HG03342 (cell line): Measurements from ENCODE around the gene MTLN.
A peak's percentile ranks its signal among the peaks of the same experiment; 100 is the strongest.
"Not testable (repeated sequence)": the region's sequence is repeated elsewhere in the genome, so short reads cannot be mapped to it uniquely, and the experiment has no call there.

ENCODE experiments used
- ATAC-seq: cut with Tn5 transposase; IDR thresholded peaks from one replicate; pipeline ENCODE4 v1.9.1; 2021; ENCODE audit warnings: mild to moderate bottlenecking, moderate library complexity; ENCODE audit not compliant: unreplicated experiment

MTLN gene

GRCh38 chr2:110204408-110205385 lies 7.7 kb downstream of the MTLN start, which contains the start of gene NPHP1:
Gene NPHP1, minus strand, starts transcription at chr2:110205013. Its CDS starts 45 bp downstream, at chr2:110204968.
- ATAC-seq, result peak; percentile 94

DNA sequence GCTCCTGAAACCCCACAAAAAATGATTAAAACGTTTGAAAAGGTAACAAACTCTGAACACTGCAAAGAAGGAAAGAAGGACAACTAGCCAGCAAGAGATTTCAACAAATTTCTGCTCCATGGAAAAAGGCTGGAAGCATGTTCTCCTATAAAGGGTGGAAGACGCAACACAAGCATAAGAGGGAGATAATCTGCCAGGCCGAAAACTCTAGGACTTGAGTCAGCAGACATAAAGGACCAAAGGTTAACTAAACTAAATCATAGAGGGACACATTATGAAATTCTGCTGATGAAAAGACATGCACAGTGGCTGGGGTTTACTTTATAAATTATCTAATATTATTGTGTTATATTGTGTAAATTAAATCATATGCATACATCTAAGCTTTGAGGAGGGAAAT lies 14.3 kb downstream of the MTLN start:
- ATAC-seq, result no peak

GRCh38 chr2:110197452-110197851 lies 14.9 kb downstream of the MTLN start:
- no peak for ATAC-seq

GRCh38 chr2:110190169-110190568 lies 22.2 kb downstream of the MTLN start:
- ATAC-seq, result not testable (repeated sequence)

GRCh38 chr2:110182449-110182848 lies 29.9 kb downstream of the MTLN start:
- no peak for ATAC-seq

- ATAC-seq, result no peak
Observed at GRCh38 chr2:110180036-110180435, 32.3 kb downstream of the MTLN start.

DNA sequence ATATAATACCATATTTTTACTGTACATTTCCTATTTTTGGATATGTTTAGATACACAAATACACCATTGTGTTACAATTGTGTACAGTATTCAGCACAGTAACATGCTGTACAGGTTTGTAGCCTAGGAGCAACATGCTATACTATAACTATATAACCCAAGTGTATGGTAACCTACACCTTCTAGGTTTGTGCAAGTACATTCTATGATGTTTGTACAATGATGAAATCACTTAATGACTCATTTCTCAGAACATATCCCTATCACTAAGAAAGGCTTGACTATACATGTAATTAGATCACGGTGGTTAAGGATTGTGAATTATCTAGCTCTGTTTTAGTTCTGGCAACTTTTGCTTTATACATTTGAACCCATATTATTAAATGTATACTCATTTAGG lies 38.8 kb downstream of the MTLN start:
- ATAC-seq, result no peak

DNA sequence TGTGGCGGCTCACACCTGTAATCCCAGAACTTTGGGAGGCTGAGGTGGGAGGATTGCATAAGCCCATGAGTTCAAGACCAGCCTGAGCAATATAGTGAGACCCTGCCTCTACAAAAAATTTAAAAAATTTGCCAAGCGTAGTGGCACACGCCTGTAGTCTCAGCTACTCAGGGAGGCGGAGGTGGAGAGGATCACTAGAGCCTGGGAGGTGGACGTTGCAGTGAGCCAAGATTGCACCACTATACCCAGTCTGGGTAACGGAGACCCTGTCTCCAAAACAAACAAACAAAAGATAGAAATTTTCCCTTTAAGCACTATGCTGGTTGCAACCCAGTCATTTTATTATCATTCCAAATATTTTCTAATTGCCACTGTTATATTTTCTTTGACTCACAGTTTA lies 39.8 kb downstream of the MTLN start:
- no peak for ATAC-seq

DNA sequence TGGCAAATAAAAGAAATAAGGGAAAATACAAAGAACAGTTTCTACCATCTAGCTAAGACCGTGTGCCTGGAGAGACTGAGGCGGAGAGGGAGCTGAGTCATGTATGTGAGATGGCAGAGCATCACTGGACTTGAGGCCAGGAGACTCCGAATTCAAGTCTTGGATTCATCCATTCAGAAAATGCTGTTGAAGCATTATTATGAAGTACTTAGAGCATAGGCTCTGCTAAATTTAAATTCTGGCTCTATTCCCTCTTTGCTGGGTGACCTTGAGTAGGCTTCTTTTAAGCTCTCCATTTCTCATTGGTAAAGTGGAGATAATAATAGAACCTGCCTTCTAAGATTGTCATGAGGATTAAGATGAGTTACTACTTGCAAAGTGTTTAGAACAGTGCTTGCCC lies 42.2 kb downstream of the MTLN start:
- no peak for ATAC-seq

DNA sequence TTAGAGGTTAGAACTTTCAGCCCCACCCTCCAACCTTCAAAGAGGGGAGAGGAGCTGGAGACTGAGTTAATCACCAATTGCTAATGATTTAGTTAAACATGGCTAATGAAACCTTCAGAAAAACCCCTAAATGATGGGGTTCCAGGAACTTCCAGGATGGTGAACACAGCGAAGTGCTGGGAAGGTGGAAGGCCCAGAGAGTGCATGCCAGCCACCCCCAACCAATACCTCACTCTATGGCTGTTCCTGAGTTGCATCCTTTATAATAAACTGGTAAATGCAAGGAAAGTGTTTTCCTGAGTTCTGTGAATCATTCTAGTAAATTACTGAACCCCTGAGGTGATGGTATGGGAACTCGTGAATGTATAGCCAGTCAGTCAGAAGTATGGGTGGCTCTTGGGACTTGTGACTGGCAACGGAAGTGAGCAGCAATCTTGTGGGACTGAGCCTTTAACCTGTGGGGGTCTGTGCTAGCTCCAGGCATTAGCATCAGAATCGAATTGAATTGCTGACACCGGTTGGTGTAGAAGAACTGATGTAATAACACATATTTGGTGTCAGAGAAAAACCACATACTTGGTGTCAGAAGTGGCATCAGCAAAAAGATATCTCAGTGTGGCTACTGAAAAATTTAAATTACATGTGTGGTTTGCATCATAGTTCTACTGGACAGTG lies 44.9 kb downstream of the MTLN start:
- ATAC-seq, result no peak

DNA sequence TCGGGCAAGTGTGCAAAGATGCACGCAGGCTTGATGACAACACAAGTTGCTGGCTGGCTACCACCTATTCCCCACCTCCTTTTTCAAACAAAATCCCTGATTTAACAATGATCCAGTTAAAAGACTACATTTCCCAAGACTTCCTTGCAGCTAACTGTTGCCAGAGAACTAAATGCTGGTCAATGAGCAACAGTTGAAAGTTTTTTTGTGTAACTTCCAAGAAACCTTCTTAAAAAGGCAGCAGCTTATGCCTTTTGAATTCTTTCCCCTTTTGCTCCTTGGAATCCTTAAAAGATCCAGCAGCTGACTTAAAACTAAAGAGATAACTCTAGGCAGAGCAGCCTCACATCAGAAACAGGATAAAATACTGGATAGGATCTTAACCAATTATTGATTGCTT lies 46.1 kb downstream of the MTLN start:
- no peak for ATAC-seq
